Rectal smooth muscle tissue (tissue), 1 donor: ENCODE data around the gene TXNDC8.
"Not testable (repeated sequence)": the region's sequence is repeated elsewhere in the genome, so short reads cannot be mapped to it uniquely, and the experiment has no call there.

Source experiments
- H3K27ac ChIP-seq: one replicate; pipeline ENCODE4 v1.7.0; 2013; ENCODE audit warnings: low read depth, low read length, inconsistent platforms
- H3K27me3 ChIP-seq: one replicate; pipeline ENCODE4 v1.7.0; 2013; ENCODE audit warnings: low read length; ENCODE audit not compliant: control insufficient read depth, insufficient read depth
- H3K36me3 ChIP-seq: one replicate; pipeline ENCODE4 v1.7.0; 2013; ENCODE audit warnings: low read length; ENCODE audit not compliant: control insufficient read depth, insufficient read depth
- H3K4me1 ChIP-seq: one replicate; pipeline ENCODE4 v1.7.0; 2013; ENCODE audit warnings: low read length; ENCODE audit not compliant: control insufficient read depth, insufficient read depth
- H3K4me3 ChIP-seq: one replicate; pipeline ENCODE4 v1.7.0; 2013; ENCODE audit warnings: low read length
- H3K9ac ChIP-seq: one replicate; pipeline ENCODE4 v1.7.0; 2013; ENCODE audit warnings: low read length

TXNDC8 gene

GRCh38 chr9:110337727-110338126, at the start of gene TXNDC8:
Gene TXNDC8 (minus strand): TSS chr9:110337863.
- H3K27ac ChIP-seq, result no peak within 1 kb of the TSS

GRCh38 chr9:110383491-110383890, 45.8 kb upstream of the TXNDC8 start:
- H3K4me3 ChIP-seq, result no peak overlapping the region
- H3K9ac ChIP-seq, result no peak overlapping the region
- H3K27ac ChIP-seq, result no peak overlapping the region
- no peaks in the 10 kb centered on the region for H3K27me3 ChIP-seq
- no peaks in the 10 kb centered on the region for H3K4me1 ChIP-seq
- H3K36me3 ChIP-seq, result no peaks in the 10 kb centered on the region

More at GRCh38 chr9:110337727-110338126, at the start of gene TXNDC8:
- Histone ChIP-seq H3K9ac (no peak within 1 kb of the TSS), H3K4me3 (no peak within 1 kb of the TSS), H3K4me1 (peaks cover 3% of the 10 kb centered on the region), H3K36me3 (no peaks in the 10 kb centered on the region), H3K27me3 (no peaks in the 10 kb centered on the region)

- Histone ChIP-seq H3K4me1 (no peaks in the 10 kb centered on the region), H3K9ac (no peak overlapping the region), H3K4me3 (no peak overlapping the region), H3K27ac (no peak overlapping the region), H3K27me3 (no peaks in the 10 kb centered on the region), H3K36me3 (no peaks in the 10 kb centered on the region)
Measured at GRCh38 chr9:110382731-110383130, 45.1 kb upstream of the TXNDC8 start.

- no peak overlapping the region for H3K4me3 ChIP-seq
- no peaks in the 10 kb centered on the region for H3K27me3 ChIP-seq
- H3K9ac ChIP-seq, result no peak overlapping the region
- H3K36me3 ChIP-seq, result no peaks in the 10 kb centered on the region
- no peaks in the 10 kb centered on the region for H3K4me1 ChIP-seq
- peak overlapping the region; percentile 19 for H3K27ac ChIP-seq
Measured at GRCh38 chr9:110371411-110372007, 33.8 kb upstream of the TXNDC8 start.

GRCh38 chr9:110370315-110370714, 32.7 kb upstream of the TXNDC8 start:
- H3K36me3 ChIP-seq, result no peaks in the 10 kb centered on the region
- no peaks in the 10 kb centered on the region for H3K27me3 ChIP-seq
- H3K27ac ChIP-seq, result no peak overlapping the region
- H3K4me1 ChIP-seq, result no peaks in the 10 kb centered on the region
- H3K4me3 ChIP-seq, result no peak overlapping the region
- H3K9ac ChIP-seq, result no peak overlapping the region

GRCh38 chr9:110364451-110364850, 26.8 kb upstream of the TXNDC8 start:
- no peaks in the 10 kb centered on the region for H3K27me3 ChIP-seq
- no peak overlapping the region for H3K27ac ChIP-seq
- no peaks in the 10 kb centered on the region for H3K36me3 ChIP-seq
- H3K4me1 ChIP-seq, result no peaks in the 10 kb centered on the region
- no peak overlapping the region for H3K9ac ChIP-seq
- no peak overlapping the region for H3K4me3 ChIP-seq

- not testable (repeated sequence) for H3K36me3 ChIP-seq, H3K4me3 ChIP-seq, H3K27ac ChIP-seq, H3K9ac ChIP-seq, H3K4me1 ChIP-seq, H3K27me3 ChIP-seq
Measured at GRCh38 chr9:110358992-110359391, 21.3 kb upstream of the TXNDC8 start.

- H3K27ac ChIP-seq, result no peak overlapping the region
- H3K36me3 ChIP-seq, result no peaks in the 10 kb centered on the region
- H3K9ac ChIP-seq, result no peak overlapping the region
- H3K4me3 ChIP-seq, result no peak overlapping the region
- H3K4me1 ChIP-seq, result no peaks in the 10 kb centered on the region
- no peaks in the 10 kb centered on the region for H3K27me3 ChIP-seq
Measured at GRCh38 chr9:110357505-110357904, 19.8 kb upstream of the TXNDC8 start.

GRCh38 chr9:110356639-110357395, 19.2 kb upstream of the TXNDC8 start:
- H3K27me3 ChIP-seq, result no peaks in the 10 kb centered on the region
- H3K4me3 ChIP-seq, result no peak overlapping the region
- no peak overlapping the region for H3K27ac ChIP-seq
- H3K4me1 ChIP-seq, result no peaks in the 10 kb centered on the region
- no peaks in the 10 kb centered on the region for H3K36me3 ChIP-seq
- H3K9ac ChIP-seq, result no peak overlapping the region

- H3K27me3 ChIP-seq, result no peaks in the 10 kb centered on the region
- H3K36me3 ChIP-seq, result no peaks in the 10 kb centered on the region
- H3K4me1 ChIP-seq, result no peaks in the 10 kb centered on the region
- no peak overlapping the region for H3K27ac ChIP-seq
- H3K9ac ChIP-seq, result no peak overlapping the region
- no peak overlapping the region for H3K4me3 ChIP-seq
Measured at GRCh38 chr9:110355911-110356310, 18.2 kb upstream of the TXNDC8 start.

- Histone ChIP-seq H3K27ac (no peak overlapping the region), H3K4me1 (no peaks in the 10 kb centered on the region), H3K36me3 (no peaks in the 10 kb centered on the region), H3K27me3 (no peaks in the 10 kb centered on the region), H3K9ac (no peak overlapping the region), H3K4me3 (no peak overlapping the region)
Measured at GRCh38 chr9:110351009-110351467, 13.4 kb upstream of the TXNDC8 start.

- Histone ChIP-seq H3K27me3 (no peaks in the 10 kb centered on the region), H3K4me1 (no peaks in the 10 kb centered on the region), H3K9ac (no peak overlapping the region), H3K27ac (no peak overlapping the region), H3K4me3 (no peak overlapping the region), H3K36me3 (no peaks in the 10 kb centered on the region)
Measured at GRCh38 chr9:110346325-110346724, 8.7 kb upstream of the TXNDC8 start.

- H3K27me3 ChIP-seq, result no peaks in the 10 kb centered on the region
- no peak overlapping the region for H3K27ac ChIP-seq
- no peak overlapping the region for H3K4me3 ChIP-seq
- H3K36me3 ChIP-seq, result no peaks in the 10 kb centered on the region
- no peak overlapping the region for H3K9ac ChIP-seq
- no peaks in the 10 kb centered on the region for H3K4me1 ChIP-seq
Measured at GRCh38 chr9:110344821-110345220, 7.2 kb upstream of the TXNDC8 start.
